ENCODE results near the gene EPHA10.

Gene EPHA10

GRCh38 chr1:37676281-37677142, 88.4 kb downstream of the EPHA10 start:
- no peaks in the 10 kb centered on the region for H3K9me3 ChIP-seq (ENCODE audit: control insufficient read depth, low read length)
- 78 to 82% methylated on average over 14 of the region's 14 CpGs for WGBS, 2 experiments
- H3K27me3 ChIP-seq (ENCODE audit: control insufficient read depth, insufficient read depth, low read length, poor library complexity, severe bottlenecking), result no peaks in the 10 kb centered on the region
- peaks cover 5% of the 10 kb centered on the region for H3K36me3 ChIP-seq (ENCODE audit: control insufficient read depth, insufficient read depth, low read length)
- no peak overlapping the region for H3K4me3 ChIP-seq (ENCODE audit: insufficient read depth, low read depth, low read length)
- H3K27ac ChIP-seq (ENCODE audit: insufficient read depth, low read depth, low read length, poor library complexity, severe bottlenecking), result no peak overlapping the region
- H3K4me1 ChIP-seq (ENCODE audit: control insufficient read depth, insufficient read depth, low read length), result no peaks in the 10 kb centered on the region

- H3K4me1 ChIP-seq (ENCODE audit: control insufficient read depth, insufficient read depth, low read length), result no peaks in the 10 kb centered on the region
- H3K27me3 ChIP-seq (ENCODE audit: control insufficient read depth, insufficient read depth, low read length, poor library complexity, severe bottlenecking), result peaks cover 9% of the 10 kb centered on the region
- H3K4me3 ChIP-seq (ENCODE audit: insufficient read depth, low read depth, low read length), result no peak overlapping the region
- H3K9me3 ChIP-seq (ENCODE audit: control insufficient read depth, low read length), result no peaks in the 10 kb centered on the region
- no peaks in the 10 kb centered on the region for H3K36me3 ChIP-seq (ENCODE audit: control insufficient read depth, insufficient read depth, low read length)
- H3K27ac ChIP-seq (ENCODE audit: insufficient read depth, low read depth, low read length, poor library complexity, severe bottlenecking), result no peak overlapping the region
- 71 to 74% methylated on average over 10 of the region's 10 CpGs for WGBS, 2 experiments
Observed at GRCh38 chr1:37673920-37674319, 91.0 kb downstream of the EPHA10 start.

DNA sequence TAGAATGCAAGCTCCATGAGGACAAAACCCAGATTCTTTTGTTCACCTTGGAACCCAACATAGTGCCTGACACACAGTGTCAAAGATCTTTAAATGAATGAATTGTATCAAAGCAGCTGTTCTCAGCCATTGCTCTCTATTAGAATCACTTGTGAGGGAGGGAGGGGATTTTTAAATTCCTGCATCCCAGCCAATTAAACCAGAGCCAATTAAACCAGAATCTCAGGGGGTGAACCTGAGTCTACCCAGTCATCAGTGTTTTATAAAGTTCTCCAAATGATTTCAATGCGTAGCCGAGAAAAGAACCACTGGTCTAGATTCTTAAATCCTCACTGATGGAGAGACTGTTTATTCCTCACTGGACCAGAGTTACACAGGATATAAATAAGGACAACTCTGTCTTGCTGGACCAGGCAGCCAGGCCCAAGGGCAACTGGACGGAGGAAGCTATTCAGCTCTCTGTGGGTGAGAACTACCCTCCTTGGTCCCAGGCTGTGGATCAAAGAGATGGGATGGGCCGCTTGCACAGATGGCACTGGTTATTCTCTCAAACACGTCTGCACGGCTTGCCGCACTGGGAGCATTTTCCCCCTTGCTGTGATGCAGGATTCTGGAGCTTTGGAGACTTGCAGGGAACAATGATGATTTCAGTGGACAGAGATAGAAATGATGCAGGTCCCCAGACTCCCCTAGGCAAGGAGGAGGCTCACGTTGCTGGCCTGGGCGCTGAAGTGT, 92.6 kb downstream of the EPHA10 start:
- Histone ChIP-seq H3K4me3 (ENCODE audit: insufficient read depth, low read depth, low read length) (no peak overlapping the region), H3K9me3 (ENCODE audit: control insufficient read depth, low read length) (no peaks in the 10 kb centered on the region), H3K27me3 (ENCODE audit: control insufficient read depth, insufficient read depth, low read length, poor library complexity, severe bottlenecking) (peaks cover 9% of the 10 kb centered on the region), H3K4me1 (ENCODE audit: control insufficient read depth, insufficient read depth, low read length) (peaks cover 2% of the 10 kb centered on the region), H3K36me3 (ENCODE audit: control insufficient read depth, insufficient read depth, low read length) (no peaks in the 10 kb centered on the region), H3K27ac (ENCODE audit: insufficient read depth, low read depth, low read length, poor library complexity, severe bottlenecking) (no peak overlapping the region)
- WGBS, 2 experiments, result 86 to 87% methylated on average over 9 of the region's 9 CpGs

DNA sequence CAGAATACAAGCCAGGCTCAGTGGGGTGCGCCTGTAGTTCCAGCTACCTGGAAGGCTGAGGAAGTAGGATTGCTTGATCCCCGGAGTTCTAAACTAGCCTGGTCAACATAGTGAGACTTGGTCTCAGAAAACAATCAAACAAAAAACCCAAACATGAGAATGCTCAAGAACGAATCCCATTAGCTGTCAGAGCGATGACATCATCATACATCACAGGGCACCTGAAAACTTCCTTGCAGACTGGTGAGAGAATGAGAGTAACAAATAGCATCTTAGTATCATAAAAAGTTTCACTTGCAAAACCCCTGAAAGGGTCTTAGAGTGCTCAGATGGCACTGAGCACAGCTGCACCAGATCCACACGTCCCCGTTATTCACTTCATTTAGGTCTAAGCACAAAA, 93.7 kb downstream of the EPHA10 start:
- 80 to 82% methylated on average over 6 of the region's 6 CpGs for WGBS, 2 experiments
- H3K9me3 ChIP-seq (ENCODE audit: control insufficient read depth, low read length), result no peaks in the 10 kb centered on the region
- no peak overlapping the region for H3K27ac ChIP-seq (ENCODE audit: insufficient read depth, low read depth, low read length, poor library complexity, severe bottlenecking)
- H3K4me3 ChIP-seq (ENCODE audit: insufficient read depth, low read depth, low read length), result no peak overlapping the region
- peaks cover 9% of the 10 kb centered on the region for H3K4me1 ChIP-seq (ENCODE audit: control insufficient read depth, insufficient read depth, low read length)
- peaks cover 9% of the 10 kb centered on the region for H3K27me3 ChIP-seq (ENCODE audit: control insufficient read depth, insufficient read depth, low read length, poor library complexity, severe bottlenecking)
- H3K36me3 ChIP-seq (ENCODE audit: control insufficient read depth, insufficient read depth, low read length), result no peaks in the 10 kb centered on the region

DNA sequence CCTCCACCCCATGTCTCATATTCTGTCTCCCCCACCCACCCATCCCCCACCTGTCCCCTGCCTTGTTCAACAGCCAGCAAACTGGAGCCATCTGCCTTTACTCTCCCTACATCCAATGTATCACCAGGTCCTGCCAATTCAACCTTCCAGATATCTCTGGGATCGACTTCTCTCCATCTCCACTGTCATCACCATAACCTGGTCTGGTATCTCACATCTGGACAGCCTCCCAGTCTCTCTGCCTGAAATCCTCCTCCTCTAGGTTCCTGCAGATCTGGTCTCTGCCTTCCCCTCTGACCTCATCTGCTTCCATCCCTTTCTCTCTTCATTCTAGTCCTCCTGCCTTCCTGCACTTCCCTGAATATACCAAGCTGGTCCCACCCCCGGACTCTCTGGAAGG, 94.8 kb downstream of the EPHA10 start:
- 72 to 79% methylated on average over 2 of the region's 2 CpGs for WGBS, 2 experiments
- Histone ChIP-seq H3K9me3 (ENCODE audit: control insufficient read depth, low read length) (no peaks in the 10 kb centered on the region), H3K4me3 (ENCODE audit: insufficient read depth, low read depth, low read length) (no peak overlapping the region), H3K27me3 (ENCODE audit: control insufficient read depth, insufficient read depth, low read length, poor library complexity, severe bottlenecking) (peaks cover 9% of the 10 kb centered on the region), H3K4me1 (ENCODE audit: control insufficient read depth, insufficient read depth, low read length) (peaks cover 9% of the 10 kb centered on the region), H3K27ac (ENCODE audit: insufficient read depth, low read depth, low read length, poor library complexity, severe bottlenecking) (no peak overlapping the region), H3K36me3 (ENCODE audit: control insufficient read depth, insufficient read depth, low read length) (no peaks in the 10 kb centered on the region)

DNA sequence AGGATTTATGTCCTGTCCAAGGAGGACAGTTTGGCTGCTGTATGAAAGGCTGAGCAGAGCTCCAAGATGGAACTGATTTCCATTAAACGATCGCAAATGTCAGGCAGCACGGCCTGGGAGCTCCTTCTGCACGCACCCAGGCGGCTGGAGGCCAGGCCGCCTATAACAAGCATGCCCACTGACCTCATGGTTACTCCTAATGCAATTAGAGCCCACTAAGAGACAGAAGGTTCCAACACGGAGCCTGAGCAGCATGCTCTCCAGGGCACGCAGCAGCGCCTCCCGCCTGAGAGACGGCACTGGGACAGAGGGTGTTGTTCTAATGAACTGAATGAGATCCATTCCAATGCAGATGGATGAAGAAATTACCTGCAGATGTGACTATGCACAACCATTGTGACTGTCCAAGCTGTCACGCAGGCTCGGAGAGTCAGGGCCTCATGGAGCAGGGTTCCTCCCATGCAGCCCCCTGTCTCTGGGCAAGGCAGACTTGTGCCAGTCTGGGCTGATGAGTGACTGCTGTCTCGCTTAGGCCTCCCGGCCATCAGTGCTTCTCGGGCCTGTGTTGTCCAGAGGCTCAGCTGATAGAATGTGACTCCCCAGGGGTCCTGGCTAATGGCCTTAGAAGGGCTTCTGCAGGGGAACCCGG, 97.8 kb downstream of the EPHA10 start:
- Histone ChIP-seq H3K27me3 (ENCODE audit: control insufficient read depth, insufficient read depth, low read length, poor library complexity, severe bottlenecking) (peaks cover 9% of the 10 kb centered on the region), H3K4me3 (ENCODE audit: insufficient read depth, low read depth, low read length) (no peak overlapping the region), H3K4me1 (ENCODE audit: control insufficient read depth, insufficient read depth, low read length) (peaks cover 15% of the 10 kb centered on the region), H3K27ac (ENCODE audit: insufficient read depth, low read depth, low read length, poor library complexity, severe bottlenecking) (no peak overlapping the region), H3K36me3 (ENCODE audit: control insufficient read depth, insufficient read depth, low read length) (no peaks in the 10 kb centered on the region), H3K9me3 (ENCODE audit: control insufficient read depth, low read length) (no peaks in the 10 kb centered on the region)
- 69 to 73% methylated on average over 17 of the region's 17 CpGs for WGBS, 2 experiments

DNA sequence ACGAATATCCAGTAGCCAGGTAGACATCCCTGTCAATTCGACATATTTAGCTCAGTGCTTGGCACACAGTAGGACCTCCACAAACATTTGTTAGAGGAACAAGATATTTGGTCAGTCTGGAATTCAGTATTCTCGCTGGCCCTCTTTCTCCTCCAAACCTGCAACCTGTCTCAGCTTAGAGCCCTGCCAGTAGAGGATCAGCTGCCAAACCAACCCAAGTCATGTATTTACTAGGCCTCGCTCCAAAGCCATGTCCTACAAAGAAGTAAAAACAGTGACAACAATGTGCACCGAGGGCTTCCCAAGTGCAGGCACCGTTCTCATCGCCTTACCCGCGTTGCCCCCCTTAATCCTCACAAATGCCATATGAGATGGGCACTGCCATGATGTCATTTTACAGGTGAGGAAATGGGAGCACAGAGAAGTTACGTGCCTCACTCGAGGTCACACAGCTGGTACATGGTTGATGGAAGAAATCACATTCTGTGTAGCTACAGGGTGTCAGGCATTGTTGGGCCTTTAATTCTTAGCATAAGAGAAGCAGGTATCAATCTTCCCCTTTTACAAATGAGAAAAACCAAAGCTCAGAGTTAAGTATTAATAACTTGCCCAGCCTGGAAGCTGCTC, 98.6 kb downstream of the EPHA10 start:
- Histone ChIP-seq H3K4me3 (ENCODE audit: insufficient read depth, low read depth, low read length) (no peak overlapping the region), H3K27ac (ENCODE audit: insufficient read depth, low read depth, low read length, poor library complexity, severe bottlenecking) (no peak overlapping the region), H3K27me3 (ENCODE audit: control insufficient read depth, insufficient read depth, low read length, poor library complexity, severe bottlenecking) (peaks cover 9% of the 10 kb centered on the region), H3K36me3 (ENCODE audit: control insufficient read depth, insufficient read depth, low read length) (no peaks in the 10 kb centered on the region), H3K4me1 (ENCODE audit: control insufficient read depth, insufficient read depth, low read length) (peaks cover 22% of the 10 kb centered on the region), H3K9me3 (ENCODE audit: control insufficient read depth, low read length) (no peaks in the 10 kb centered on the region)
- WGBS, 2 experiments, result 92 to 94% methylated on average over 11 of the region's 11 CpGs

Measured in ectodermal cell (in vitro differentiated cells).